Bronchial epithelial cell (primary cell): ENCODE results near the gene GPR158. TPM values are rescaled to one million over a fixed set of nuclear protein-coding genes. Genes with fewer than 3 reads are reported as not detected.

Source experiments
- DNase-seq: peaks from one replicate; pipeline ENCODE4 v3.0.0-alpha.2; 2010; ENCODE audit warnings: low read depth
- FAIRE-seq: peaks from 2 replicates; lab custom pipeline; 2011; peaks lifted over from hg19 to GRCh38; lab: Jason Lieb, UNC
- H3K27me3 ChIP-seq: 2 replicates; pipeline ENCODE4 v1.5.1; 2011; ENCODE audit warnings: low read length; ENCODE audit not compliant: control insufficient read depth, insufficient read depth
- H3K36me3 ChIP-seq: 2 replicates; pipeline ENCODE4 v1.5.1; 2011; ENCODE audit warnings: low read length; ENCODE audit not compliant: control insufficient read depth, insufficient read depth
- H3K4me3 ChIP-seq: 2 replicates; pipeline ENCODE4 v1.5.1; 2011; ENCODE audit warnings: mild to moderate bottlenecking, low read depth, low read length, control low read depth
- CTCF ChIP-seq: IDR thresholded peaks from 2 replicates; pipeline ENCODE4 v1.5.1; 2011; ENCODE audit warnings: mild to moderate bottlenecking, moderate library complexity, low read length, control low read depth, inconsistent platforms; ENCODE audit not compliant: insufficient read depth, severe bottlenecking
- total RNA-seq: library from RNA; depleted of rRNA; stranded (reverse); fragments of >200 nt; gene quantifications from 2 replicates; pipeline ENCODE4 v1.2.1, GENCODE V29; 2014

The GPR158 gene
- total RNA-seq: under 0.01 TPM in 1 of 2 replicates, not detected in the other

- FAIRE-seq (no peak), DNase-seq (peak; percentile 77)
- peak within 1 kb of the TSS; percentile 44 for H3K4me3 ChIP-seq
- no peaks in the 10 kb centered on the region for H3K36me3 ChIP-seq
- H3K27me3 ChIP-seq: peaks cover 26% of the 10 kb centered on the region
- no peak for TF ChIP-seq CTCF
Observed at GRCh38 chr10:25174461-25175230, at the start of gene GPR158. Gene GPR158, plus strand, starts transcription at chr10:25175001. Its CDS starts 420 bp downstream, at chr10:25175421.

- no peak for TF ChIP-seq CTCF
- FAIRE-seq: no peak
Observed at GRCh38 chr10:25125201-25125611, 49.6 kb upstream of the GPR158 start.

GRCh38 chr10:25129592-25129991 lies 45.2 kb upstream of the GPR158 start:
- FAIRE-seq (no peak), DNase-seq (no peak)
- Histone ChIP-seq H3K36me3 (no peaks in the 10 kb centered on the region), H3K27me3 (no peaks in the 10 kb centered on the region), H3K4me3 (no peak overlapping the region)
- TF ChIP-seq CTCF: no peak

More at GRCh38 chr10:25125201-25125611, 49.6 kb upstream of the GPR158 start:
- DNase-seq: no peak
- no peaks in the 10 kb centered on the region for H3K36me3 ChIP-seq
- H3K27me3 ChIP-seq: no peaks in the 10 kb centered on the region
- no peak overlapping the region for H3K4me3 ChIP-seq

- no peaks in the 10 kb centered on the region for H3K36me3 ChIP-seq
- H3K27me3 ChIP-seq: no peaks in the 10 kb centered on the region
- FAIRE-seq: no peak
- TF ChIP-seq CTCF: no peak
- no peak overlapping the region for H3K4me3 ChIP-seq
- peak; percentile 33 for DNase-seq
Observed at GRCh38 chr10:25130906-25131305, 43.9 kb upstream of the GPR158 start.

GRCh38 chr10:25142116-25142864 lies 32.5 kb upstream of the GPR158 start:
- DNase-seq: no peak
- Histone ChIP-seq H3K4me3 (no peak overlapping the region), H3K27me3 (no peaks in the 10 kb centered on the region), H3K36me3 (no peaks in the 10 kb centered on the region)
- FAIRE-seq: no peak
- TF ChIP-seq CTCF: no peak
